ENCODE measurements around the gene KIRREL3. TPM values are rescaled to one million over a fixed set of nuclear protein-coding genes. Genes with fewer than 3 reads are reported as not detected.

The KIRREL3 gene
- polyA plus RNA-seq, 4 donors, result 1.5 to 2.1 (median 2.0) TPM

DNA sequence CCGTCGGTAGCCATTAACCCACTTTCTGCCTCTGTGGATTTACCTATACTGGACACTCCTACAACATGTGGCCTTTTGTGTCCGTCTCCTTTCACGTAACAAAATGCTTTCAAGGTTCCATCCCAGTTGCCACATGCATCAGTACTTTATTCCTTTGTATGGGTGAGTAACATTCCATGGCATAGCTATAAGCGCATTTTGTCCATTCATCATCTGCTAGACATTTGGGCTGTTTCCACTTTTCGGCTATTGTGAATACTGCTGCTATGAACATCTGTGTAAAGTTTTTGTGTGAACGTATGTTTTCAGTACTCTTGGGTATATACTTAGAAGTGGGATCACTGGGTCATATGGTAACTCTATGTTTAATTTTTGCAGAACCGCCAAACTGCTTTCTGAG is 387.9 kb downstream of the KIRREL3 start:
- no peak for DNase-seq (ENCODE audit: low read depth in 4 of 4, low spot score in 2 of 4)

DNA sequence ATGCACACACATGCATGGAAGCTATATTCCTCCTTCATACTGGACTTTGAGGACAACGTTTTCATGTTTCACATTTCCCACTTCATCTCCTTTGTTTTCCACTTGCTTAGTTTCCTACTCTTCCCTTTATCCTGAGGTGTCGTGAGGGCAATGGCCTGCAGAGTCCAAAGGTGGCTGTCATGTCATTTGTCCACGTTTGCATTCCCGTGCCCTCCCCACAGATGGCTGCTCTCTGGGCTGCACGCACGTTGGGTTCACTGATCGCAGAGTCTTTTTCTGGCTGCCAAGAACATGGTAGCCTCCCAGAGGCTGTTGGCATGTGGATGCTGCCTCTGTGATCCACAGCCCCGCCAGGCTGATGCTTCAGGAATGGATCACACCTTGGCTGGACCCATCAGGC is 389.1 kb downstream of the KIRREL3 start:
- DNase-seq (ENCODE audit: low read depth in 4 of 4, low spot score in 2 of 4), result no peak

DNA sequence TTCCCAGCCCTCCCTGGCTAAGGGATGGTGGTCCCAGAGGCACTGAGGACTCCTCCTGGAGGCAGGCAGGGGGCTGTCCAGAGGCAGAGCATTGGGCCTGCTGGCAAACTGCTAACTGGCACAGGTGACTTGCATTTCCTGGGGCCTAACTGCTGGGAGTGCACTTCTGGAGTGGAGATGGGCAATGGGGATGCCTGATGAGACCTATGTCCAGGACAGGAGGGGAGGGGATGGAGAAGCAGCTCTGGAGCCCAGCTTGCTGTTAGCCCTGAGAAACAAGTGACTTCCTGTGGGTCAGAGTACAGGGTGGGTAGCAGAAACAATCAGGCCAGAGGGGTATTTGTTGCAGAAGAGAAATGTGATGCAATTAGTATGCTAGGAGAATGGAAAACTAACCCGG is 391.9 kb downstream of the KIRREL3 start:
- no peak for DNase-seq (ENCODE audit: low read depth in 4 of 4, low spot score in 2 of 4)

DNA sequence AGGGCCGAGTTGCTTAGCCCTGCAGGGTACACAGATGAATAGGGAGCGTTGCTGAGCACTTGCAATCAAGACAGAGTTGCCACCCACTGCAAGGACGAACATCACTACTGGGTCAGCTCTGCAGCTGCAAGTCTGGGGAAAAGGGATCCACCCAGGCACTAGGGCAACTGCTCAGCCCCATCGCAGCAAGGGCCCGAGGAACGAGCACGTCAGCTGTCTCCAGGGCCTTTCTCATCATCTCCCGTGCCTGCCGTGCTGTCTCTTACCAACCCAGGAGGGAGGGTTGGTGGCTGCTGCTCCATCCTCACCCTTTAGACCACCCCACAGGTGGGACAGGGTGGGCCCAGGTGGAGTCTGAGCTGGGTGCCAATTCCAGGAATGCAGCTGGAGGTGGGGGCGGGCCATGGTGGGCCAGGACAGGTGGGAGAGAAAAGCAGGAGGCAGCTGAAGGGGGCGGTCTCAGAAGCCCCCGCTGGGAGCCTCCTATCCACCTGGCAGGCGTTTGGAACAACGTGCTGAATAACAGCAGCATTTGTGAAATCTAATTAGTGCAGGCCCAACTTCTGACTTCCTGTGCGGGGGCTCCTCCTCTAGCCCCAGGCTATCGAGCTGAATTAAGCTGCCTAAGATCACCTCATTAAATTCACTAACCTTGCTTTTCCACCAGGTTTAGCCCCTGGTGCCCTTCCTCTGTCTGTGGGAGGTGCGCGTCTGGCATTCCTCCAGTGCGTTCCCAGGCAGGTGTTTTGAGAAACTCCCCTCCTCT is 392.6 kb downstream of the KIRREL3 start:
- peak in 1 of 4 donors; percentile 27 for DNase-seq (ENCODE audit: low read depth in 4 of 4, low spot score in 2 of 4)

DNA sequence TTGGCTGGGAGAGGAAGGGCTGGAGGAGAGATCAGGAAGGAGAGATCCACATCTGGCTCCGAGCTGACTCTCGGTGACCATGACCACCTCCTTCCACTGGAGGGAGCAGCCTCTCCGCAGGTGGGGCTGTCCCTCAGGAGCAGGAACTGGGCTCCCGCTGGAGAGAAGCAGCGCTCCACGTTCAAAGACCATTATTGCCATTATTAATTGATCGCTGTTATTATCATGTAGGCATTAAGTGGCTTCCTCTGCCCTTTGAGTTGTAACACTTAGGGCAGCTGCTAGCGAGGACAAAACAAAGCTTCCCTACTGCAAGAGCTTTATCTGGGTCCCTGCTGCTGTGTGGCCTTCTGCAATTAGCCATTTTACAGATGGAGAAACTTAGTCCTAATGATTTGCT is 393.2 kb downstream of the KIRREL3 start:
- peak in 2 of 4 donors; percentile 37 to 50 for DNase-seq (ENCODE audit: low read depth in 4 of 4, low spot score in 2 of 4)

DNA sequence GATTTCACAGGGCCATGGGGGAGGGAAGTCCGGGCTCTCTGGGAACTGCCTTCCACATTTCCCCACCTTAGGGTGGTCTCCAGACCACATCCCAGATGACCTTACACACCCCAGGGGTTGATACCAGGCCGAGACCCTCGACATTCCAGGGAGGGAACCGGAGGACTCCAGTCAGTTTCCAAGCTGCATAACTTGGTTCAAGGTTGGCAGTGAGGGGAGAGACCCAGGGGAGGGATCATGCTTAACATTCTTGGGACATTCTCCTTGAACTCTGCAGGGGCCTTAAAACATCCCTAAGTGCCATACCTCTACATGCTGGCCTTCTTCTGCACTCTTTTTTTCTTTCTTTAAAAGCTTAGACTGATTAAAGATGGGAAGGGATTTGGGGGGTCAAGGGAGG is 394.1 kb downstream of the KIRREL3 start:
- DNase-seq (ENCODE audit: low read depth in 4 of 4, low spot score in 2 of 4), result no peak

DNA sequence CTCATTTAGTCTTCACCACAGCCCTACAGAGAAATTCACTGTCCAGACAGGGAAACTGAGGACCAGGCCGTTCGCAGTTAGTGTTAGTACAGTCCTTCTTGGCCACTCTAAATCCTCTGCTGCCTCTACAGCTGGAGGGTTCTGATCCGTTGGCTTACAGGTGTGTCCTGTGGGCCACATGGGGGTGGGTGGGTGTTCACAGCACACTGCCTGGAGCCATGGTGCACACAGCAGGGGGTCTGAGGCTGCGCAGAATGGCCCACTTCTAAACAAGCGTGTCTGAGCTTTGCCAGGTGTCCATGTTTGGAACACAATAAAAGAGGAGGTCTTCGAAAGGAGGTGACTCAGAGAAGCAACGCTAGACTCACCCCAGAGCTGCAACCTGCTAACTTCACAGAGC is 396.1 kb downstream of the KIRREL3 start:
- DNase-seq (ENCODE audit: low read depth in 4 of 4, low spot score in 2 of 4), result no peak

DNA sequence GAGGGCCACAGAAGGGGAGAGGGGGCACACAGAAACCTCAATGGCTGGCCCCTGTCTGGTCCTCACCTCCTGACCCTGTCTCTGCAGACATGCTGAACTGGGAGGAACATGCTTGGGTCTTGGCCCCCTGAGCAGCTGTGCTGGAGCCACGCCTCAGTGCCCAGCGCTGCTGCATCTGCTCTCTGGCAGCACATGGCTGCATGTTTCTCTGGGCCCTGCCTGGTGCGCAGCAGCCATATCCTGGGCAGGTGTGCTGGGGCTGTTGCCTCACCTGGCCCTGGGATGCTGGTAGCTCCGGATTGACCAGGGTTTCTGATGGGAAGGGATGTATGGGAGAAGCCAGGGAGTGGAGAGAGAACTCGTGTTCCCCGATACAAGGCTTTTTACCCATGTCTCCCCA is 397.1 kb downstream of the KIRREL3 start:
- no peak for DNase-seq (ENCODE audit: low read depth in 4 of 4, low spot score in 2 of 4)

DNA sequence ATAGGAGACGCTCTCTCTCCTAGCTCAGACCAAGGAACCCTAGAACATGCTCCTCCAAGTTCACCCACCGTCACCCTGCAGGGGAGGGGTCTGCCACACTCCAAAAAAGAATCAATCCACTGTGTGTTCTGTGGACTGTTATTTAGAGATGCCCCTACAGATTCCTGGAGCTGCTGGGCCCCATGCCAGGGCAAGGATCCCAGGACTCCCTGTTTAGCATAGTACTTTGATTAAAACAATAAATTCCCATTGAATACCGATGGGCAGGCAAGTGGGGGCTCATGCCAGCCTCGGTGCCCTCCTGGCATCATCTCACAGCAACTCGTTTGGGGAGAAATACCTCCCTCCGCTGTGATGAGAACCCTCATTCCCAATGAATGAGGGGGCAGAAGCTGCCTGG is 397.6 kb downstream of the KIRREL3 start:
- no peak for DNase-seq (ENCODE audit: low read depth in 4 of 4, low spot score in 2 of 4)

DNA sequence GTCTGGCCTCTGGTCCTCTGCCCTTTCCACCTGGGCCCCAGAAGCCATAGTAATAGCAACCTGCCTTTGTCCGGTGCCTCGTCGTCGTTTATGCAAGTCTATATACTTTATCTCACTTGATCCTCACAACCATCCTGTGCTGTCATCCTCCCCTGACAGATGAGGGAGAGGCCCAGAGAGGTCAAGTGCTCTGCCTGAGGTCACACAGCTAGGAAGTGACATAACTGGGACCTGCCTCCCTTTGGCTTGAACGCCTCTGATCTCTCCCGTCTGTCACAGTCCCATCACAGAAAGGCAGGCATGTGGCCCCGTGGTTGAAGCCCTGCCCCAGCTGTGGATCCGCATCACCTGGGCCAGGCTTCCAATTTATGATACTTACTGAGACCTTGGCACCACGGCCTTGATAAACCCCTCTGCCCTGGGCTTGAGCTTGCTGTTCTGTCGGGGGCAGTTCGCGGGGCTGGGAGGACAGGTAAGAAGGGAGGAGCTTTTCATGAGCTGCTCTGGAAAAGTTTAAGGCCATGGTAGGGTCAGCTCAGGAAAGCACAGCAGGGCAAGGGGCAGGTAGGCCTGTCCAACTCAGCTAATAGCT is 398.1 kb downstream of the KIRREL3 start:
- no peak for DNase-seq (ENCODE audit: low read depth in 4 of 4, low spot score in 2 of 4)

DNA sequence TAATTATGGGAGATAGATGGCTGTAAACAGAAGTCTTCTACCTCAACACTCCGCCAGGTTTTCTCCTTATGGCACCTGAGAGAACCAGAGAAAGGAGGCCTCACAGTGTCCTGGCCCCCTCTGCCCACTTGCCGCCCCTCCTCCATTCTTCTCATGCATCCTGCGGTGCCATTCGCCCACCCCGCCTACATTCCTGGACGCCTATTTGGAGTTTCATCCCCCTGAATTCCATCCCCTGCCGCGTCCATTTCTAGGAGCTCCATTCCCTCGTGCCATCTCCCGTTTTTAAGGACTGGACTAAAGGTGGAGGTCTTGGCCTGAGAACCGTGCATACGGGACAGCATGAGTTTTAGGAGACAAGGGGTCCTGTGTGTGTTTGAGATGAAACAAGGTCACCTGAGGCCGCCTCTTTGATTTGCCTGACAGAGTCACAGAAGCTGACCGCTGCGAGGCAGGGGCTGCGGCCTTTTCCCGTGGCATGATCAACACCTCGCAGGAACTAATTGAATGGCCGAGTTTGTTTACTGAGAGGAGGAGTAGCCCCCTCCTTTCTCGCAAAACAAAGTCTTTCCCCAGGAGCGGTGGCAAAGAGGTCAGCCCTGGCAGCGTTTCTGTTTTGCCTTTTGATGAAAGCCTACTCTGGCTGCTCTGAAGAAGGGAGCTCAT is 398.9 kb downstream of the KIRREL3 start:
- DNase-seq (ENCODE audit: low read depth in 4 of 4, low spot score in 2 of 4), result no peak

DNA sequence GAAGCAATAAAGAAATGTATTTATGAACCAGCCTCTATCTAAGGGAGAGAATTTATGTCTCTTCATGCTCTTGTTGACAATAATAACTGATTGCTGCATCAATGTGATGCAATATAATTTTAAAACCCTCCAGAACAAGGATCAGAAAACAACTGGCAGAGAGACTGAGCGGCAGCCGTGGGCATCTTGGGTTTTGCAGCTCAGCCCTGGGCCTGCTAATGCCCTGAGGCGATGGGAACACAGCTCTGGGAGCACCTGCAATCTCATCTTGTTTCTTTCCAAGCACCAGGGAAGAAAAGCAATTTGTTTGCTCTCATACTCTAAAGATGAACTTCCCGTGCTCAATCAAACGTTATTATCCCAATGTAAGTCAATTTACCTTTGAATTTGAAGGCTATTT is 399.4 kb downstream of the KIRREL3 start:
- DNase-seq (ENCODE audit: low read depth in 4 of 4, low spot score in 2 of 4), result no peak

DNA sequence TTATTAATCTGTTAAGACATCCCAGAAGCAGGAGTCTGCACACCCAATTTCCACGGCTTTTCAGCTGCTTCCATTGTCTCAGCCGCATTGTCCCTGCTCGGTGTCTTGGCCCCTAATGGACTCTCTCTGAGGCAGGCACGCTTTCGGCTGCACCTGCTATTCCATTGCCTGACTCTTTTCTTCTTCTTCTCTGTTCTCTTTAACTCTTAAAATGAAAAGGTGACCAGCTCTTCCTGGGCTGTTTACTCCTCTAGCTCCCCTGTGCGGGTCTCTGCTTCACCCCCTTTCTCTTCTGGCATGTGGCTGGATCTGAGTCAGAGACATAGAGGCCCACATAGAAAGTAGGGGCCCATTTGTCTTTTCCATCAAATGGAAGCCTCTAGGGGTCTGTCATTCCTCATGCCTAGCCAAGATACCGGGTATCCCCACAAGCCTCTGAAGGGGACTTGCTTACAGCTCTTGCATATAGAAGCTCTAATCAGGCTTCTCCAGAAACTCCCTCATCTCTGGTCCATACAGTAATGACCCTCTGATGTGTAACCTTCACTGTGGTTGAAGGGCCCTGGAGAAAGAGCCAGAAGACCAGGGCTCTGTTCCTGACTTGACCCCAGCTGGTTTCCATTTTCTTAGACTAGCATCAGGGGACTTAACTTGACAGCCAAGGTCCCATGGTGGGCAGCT is 401.2 kb downstream of the KIRREL3 start:
- DNase-seq (ENCODE audit: low read depth in 4 of 4, low spot score in 2 of 4), result no peak

DNA sequence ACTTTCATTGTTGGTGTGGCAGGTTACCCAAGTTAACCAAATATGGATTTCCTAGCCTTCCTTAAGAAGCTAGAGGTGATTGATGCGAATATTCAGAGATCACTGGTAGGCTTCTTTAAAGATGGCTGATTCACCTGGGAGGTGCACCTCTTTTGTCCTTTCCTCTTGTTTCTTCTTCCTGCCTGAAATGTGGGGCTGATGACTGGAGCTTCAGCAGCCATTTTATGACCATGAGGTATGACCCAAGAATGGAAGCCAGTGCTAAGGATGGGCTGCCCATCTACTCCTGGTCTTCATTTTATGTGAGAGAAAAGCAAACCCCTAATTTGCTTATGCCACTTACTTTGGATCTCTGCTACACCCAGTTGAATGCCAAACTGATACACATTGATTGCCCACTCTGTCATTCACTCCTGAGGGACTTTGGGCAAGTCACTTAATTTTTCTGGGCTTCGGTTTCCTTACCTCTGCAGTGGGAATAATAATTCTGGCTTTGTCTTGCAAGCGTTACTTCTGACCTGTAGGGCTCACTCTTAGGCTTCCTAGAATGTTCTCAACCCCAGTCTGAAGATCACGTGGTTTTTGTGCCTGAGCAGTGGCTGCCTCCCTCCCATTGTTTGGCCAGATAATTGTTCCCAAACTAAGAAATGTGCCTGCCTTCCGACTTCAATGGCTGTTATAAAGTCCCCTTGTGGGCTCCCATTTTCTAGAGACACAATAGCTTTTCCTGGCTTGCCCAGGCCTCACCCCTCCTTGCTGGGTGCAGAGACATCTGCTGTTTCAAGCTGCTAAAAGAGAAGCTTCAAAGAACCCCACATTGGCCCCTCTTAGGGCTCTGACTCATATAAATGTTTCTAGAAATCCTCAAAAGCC is 402.0 kb downstream of the KIRREL3 start:
- no peak for DNase-seq (ENCODE audit: low read depth in 4 of 4, low spot score in 2 of 4)

DNA sequence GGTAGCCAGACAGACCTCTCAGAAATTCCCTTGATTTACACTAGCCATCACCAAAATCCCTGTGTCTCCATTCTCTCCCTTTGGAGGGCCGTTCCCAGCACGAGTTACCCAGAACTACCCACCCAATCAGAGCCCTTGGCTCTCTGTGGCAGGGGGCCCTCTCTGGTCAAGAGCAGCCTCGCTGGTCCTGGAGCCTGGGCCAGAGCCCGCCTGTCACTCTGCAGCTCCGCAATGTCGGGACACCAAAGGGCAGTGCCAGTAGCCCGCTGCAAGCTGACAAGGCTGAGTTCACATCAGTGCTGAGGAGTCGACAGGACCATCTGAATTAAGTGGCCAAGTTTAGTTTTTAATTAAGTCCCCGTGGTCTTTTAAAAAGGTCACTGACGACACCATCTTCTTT is 403.5 kb downstream of the KIRREL3 start:
- no peak for DNase-seq (ENCODE audit: low read depth in 4 of 4, low spot score in 2 of 4)

DNA sequence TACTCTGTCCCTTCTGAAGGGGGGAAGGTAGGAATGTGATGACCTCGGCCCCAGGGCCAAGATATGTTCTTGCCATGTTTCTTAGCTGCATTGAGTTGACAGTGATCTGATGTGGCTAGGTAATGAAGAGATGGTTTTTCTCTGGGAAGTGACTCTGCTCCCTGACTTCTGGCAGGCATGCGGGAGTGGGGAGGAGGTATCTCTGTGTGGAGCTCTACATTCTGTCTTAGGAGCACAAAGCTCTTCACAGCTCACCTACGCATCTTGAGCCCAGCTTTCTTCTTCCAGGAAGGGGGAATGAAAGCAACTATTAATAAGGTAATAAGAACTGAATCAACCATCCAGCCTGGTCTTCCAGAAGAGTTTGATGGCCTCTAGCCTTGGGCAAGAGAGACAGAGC is 404.1 kb downstream of the KIRREL3 start:
- DNase-seq (ENCODE audit: low read depth in 4 of 4, low spot score in 2 of 4), result no peak

DNA sequence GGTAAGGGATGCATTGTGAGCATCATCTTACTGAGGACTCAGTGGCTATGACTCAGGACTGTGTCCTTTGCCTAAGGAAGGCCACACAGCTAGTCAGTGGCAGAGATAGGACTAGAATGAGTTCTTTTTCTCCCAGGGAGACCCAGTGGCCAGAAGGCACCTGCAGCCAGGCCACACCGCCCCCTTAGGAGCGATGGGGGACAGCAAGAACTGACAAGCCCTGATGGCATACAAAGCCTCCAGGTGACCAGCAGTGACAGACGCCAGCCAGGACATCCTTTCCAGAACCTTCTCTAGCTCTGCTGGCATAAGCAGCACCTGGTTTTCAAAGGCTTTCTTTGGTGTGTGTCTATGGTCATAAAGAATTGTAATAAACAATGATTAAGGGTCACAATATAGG is 405.0 kb downstream of the KIRREL3 start:
- no peak for DNase-seq (ENCODE audit: low read depth in 4 of 4, low spot score in 2 of 4)

DNA sequence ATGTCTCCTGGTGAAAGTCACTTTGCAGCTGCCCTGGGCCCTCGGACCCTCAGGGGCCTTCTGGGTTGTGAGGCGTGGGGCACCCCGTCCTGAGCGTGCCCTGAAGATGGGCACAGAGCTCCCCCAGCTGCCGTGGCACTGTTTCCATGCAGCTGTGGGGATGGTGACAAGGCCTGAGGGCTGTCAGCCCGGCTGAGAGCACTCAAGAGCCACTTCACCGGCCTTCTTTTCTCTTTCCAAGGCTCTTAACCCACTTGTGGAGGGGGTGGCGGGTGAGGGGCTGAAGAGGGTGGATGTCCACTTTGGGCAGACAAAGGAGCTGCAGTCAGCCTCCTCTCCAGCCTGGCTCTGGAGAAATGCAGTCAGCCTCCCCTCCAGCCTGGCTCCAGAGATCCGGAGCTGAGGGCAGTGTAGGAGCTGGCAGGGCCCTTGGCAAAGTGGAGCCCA is 405.6 kb downstream of the KIRREL3 start:
- no peak for DNase-seq (ENCODE audit: low read depth in 4 of 4, low spot score in 2 of 4)

DNA sequence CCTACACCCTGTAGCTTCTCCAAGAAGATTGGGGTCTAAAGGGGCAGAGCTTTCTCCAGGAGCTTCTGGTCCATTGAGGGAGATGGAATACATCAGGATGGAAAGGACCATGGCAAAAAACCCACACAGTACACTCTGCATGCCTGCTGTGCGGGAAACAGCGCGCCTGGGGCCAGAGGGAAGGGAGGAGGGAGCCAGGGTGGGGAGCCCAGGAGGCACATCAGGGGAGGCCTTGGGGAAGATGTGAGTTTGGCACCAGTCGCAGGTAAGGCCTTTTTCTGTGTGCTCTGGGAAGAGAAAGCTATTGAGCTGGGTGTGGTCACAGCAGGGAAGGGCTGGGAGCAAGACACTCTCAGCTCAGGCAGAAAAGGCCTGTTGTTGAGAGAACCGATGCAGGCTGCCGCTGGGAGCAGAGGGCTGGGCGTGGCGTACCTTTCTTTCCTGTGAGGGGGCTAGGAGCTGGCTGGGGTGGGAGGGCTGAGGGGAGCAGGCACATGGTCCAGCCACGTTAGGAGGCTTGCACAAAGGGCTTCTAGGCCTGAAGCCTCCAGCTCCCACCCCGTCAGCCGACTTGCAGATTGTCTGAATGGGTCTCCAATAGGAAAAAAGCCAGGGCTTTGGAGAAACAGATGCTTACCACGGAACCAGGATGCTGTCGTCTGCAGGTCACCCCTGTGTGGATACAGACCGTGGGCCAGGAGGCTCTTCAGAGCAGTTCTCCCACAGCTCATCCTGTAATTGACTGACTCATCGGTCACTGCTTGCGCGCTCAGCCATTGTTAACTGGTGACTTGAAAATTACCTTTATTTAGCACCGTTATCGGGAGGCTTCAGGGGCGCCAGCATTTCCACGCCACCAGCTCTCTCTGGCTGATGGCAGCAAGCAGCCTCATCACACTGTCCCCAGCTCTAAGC is 407.8 kb downstream of the KIRREL3 start:
- no peak for DNase-seq (ENCODE audit: low read depth in 4 of 4, low spot score in 2 of 4)
